Endometrial microvascular endothelial cells (primary cell): ENCODE data around the gene SH3PXD2A. TPM values are rescaled to one million over a fixed set of nuclear protein-coding genes. Genes with fewer than 3 reads are reported as not detected.

ENCODE experiments used
- in situ Hi-C: cut with HindIII; loops from 2 replicates; pipeline ENCODE4 v1.10.0; 2017; ENCODE audit warnings: low sequenced_read_pairs, low pct_unique_long_range_greater_than_20kb; ENCODE audit errors: inconsistent ontology term
- total RNA-seq: library from RNA; depleted of rRNA; stranded (reverse); fragments of >200 nt; gene quantifications from one replicate; pipeline ENCODE4 v1.2.3, GENCODE V29; 2015; ENCODE audit errors: inconsistent ontology term

SH3PXD2A gene
- total RNA-seq, 1 donor from 2014 or later = 7.6 TPM

DNA sequence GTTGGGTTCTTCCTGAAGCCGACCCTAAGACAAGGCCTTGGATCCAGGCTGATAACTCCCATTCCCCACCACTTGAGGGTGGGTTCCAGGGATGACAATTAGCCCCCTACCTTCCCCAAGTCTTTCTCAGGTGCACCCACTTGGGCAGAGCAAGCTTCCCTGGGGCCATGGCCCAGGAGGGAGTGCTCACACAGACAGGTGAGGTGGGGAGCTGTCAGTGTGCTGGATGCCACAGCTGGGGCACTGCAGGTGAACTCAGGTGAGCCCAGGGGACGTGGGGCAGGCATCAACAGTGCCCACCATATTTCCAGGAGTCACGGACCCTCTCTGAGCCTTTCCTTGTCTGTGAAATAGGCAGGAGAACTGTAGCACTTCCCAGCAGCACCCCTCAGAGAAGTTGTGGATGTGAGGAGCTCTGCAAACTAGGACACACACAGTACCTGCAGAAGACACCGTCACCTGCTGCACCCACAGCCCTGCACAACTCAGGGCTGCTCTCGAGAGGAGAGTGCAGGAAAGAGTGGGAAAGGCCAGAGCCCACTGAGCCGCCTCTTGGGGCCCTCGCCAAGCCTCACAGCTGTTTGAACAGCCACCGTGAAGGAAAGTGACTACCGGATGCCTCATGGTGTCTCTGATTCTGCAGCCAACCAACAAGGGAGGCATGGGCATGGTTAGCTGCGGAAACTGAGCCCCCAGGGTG, 17.9 kb downstream of the SH3PXD2A start:
- in situ Hi-C loops = no loop called here

DNA sequence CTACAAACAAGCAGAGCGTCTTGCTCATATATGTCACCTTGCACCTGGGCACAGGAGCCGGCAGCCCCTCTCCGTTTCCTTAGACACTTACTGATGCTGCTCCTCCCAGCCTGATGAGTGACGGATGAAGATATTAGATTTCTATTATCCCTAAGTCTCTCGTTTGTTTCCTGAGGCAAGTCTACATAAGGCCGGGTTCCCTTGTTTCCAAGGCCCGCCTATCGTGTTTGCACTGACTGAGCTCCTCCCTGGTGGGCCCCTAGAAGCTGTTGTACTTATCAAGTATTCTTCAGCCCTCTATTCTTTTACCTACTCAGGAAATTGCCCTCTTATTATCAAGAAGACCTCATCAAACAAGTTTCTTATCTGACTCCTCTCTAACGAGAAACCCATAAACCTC, 18.5 kb downstream of the SH3PXD2A start:
- in situ Hi-C loops = no loop called here

DNA sequence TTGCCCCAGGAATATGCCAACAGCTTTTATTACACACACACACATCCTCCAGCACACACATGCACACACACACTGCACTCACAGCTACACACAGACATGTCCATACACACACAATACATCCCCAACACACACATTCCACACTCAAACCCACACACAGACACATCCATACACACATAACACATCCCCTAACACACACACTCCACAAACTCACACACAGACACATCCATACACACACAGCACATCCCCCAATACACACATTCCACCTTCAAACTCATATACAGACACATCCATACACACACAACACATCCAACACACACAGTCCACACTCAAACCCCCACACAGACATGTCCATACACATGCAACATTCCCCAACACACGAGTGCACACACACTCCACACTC, 19.1 kb downstream of the SH3PXD2A start:
- in situ Hi-C loops = no loop called here

DNA sequence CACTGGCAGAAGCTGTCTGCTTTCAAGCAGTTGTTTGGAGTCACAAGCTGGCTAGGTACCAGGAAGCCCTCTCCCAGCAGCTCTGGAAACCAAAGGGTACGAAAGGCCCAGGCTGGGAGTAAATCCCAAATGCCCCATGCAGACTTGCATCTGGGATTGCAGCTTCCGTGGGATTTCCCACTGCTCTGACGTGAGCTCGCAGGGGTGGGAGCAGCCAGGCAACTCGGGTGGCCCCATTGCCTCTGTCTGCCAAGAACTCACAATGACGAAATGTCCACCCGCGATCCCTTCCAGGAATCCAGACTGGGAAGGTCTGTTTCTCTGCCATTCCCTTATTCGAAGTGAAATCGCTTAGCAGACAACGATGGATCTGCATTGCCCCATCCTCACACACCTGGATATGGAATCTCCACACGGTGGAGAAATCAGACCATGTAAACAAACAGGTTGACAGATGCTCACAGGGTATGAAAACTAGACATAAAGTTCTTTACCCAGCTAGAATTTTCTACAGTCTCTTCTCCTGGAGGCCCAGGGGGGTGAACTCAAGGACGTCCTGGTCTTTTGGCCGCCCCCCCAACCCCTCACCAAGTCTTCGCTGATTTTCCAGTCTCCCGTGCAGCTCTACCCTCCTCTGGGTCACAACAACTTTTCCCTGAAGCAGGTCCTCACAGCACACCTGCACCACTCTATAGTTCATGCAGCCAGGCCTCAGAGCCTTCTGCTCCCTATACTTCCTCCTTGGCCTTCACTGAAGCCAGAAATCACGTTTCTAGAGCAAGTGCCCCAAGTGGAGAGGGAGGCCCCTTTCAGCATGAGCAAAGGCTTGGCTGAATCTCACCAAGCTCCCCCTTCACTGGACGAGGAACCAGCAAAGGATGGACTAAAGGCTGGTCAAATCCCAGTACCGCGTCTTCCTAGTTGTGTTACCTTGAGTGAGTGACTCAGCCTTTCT, 20.0 kb downstream of the SH3PXD2A start:
- in situ Hi-C loops = no loop called here

DNA sequence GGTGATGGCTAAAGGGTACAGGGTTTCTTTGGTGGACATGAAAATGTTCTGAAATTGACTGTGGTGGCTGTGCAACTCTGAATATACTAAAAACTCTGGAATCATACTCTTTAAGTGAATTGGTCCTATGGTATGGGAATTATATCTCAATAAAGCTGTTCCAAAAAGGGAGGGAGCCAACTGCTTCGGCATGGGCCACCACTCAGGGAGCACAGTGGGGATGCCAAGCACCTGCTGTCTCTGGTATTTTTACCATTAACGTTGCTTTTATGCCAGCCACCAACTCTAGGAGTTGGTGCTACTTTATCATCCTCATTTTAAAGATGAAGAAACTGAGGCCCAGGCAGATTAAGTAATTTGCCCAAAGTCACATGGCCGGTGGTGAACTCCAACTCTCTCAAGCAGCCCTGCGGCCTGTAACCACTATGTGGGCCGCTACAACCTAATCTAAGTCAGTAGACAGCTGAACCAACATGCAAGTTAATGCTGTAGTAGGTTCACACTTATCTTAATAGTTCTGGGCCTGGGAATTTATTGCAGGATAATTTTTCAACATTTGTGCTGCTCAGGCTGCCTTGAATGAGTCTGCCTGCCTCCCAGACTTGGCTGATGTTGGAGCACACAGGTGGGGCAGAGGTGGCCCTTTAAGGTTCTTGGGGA, 20.8 kb downstream of the SH3PXD2A start:
- in situ Hi-C loops = no loop called here

DNA sequence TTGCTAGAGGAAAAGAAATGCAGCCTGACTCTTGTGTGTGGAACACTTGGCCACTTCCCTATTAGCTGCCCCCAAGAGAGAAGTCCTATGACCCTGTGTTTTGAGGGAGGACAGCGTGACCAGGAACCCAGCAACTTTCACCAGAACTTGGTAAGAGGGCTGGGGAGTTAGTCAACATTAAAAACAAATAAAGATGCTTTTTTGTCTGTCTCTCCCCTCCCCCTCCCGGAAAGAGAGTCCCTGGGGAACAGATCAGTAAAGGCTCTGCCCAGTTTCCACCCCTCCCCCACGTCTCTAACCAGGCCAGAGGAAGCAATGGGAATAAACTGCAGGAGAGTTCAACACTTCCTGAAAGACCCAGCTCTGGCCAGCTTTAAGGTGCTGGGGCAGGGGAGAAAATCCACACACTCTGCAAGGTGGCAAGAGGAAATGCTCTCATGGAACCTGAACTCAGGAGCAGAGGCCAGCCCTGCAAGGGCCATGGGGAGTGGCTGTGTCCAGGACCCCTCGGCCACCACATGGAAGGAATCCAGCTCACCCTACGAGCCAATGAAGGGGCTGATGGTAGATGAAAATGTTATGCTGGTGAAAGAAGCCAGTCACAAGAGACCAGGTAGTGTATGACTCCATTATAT, 21.5 kb downstream of the SH3PXD2A start:
- in situ Hi-C loops = no loop called here

DNA sequence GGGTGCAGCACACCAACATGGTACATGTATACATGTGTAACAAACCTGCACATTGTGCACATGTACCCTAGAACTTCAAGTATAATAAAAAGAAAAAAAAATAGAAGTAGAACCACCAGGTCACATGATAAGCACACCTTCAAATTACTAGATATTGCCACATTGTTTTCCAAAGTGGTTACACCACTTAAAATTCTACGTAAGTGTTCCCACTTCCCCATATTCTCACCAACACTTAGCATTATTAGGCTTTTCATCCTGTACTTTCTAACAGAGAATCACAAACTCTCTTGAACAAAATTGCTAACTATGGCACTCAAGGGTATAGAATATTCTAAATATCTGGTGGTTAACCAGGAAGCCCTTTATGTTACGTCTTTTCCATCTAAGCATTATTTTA, 22.6 kb downstream of the SH3PXD2A start:
- in situ Hi-C loops = no loop called here

DNA sequence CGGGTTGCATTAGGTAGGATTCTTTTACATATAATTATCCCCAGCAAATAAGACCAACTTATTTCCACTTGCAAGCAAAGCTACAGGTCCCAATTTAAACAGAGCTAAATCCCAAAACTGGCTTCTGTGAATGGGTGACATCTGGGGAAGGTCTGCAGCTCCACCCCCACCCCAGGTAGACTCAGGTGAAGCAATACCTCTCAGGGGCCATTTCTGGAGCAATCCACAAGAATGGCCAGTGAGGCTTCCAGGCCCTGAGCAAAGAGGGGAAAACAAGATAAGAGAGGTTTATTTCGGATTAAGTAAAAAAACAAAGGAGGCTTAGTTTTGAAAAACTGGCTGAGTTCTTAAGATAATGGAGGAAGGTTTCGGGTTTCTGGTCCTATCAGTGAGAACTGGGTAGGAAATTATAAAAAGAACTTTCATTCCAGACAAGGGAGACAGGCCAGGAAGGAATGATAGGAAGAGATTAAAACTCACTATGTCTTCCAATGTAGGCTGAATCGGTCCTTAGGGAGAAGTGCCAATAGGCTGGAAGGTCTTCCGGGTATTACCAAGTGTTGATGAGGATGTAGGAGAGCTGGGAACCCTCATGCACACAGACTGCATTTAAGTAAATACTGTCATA, 25.4 kb downstream of the SH3PXD2A start:
- in situ Hi-C loops = no loop called here

DNA sequence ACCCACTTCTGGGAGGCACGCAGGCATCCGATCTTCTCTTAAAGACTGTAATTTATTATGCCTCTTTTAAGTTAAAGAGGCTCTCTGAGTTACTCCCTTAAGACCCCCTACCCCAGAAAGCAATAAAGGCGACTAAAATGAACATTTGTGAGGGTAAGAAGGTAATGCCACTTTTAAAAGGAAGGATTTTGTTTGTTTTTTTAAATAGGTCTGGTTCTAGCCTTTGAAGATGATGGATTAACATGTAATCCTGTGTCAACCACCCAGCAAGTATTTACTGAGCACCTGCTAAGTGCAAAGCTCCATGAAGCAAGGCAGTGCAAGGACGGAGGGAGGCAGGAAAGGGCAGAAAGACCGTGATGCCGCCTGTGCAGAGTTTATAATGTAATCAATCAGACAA, 26.1 kb downstream of the SH3PXD2A start:
- in situ Hi-C loops = no loop called here

DNA sequence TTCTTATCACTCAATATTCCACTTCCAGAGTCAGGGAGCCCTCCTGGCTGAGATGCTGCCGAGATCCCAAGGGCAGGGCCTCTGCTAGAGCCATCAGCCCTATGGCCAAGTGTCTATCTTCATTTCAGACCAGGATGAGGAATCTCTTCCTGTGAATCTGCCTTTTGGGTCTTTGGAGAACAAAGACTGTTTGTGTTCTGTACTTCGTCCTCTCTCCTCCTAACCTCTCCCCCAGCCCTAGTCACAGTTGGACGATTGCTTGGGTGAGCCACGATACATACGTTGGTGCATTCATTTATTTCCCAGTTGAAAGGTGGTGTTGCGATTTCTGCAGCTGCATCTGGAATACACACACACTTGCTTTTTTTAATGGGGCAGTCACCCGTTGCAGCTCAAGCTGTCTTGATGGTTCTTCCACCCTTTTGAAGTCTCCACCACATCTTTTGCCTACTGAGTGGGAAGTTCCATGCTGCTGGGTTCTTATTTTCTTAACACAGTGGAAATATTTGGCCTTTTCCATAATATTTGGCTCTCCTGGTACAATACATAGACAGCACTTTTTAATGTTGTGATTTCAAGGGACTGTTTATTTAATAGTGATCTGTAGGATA, 26.7 kb downstream of the SH3PXD2A start:
- in situ Hi-C loops = no loop called here

GRCh38 chr10:103828107-103828506, 27.3 kb downstream of the SH3PXD2A start:
- in situ Hi-C loops = no loop called here

- in situ Hi-C loops = no loop called here
Measured at GRCh38 chr10:103826885-103827284, 28.5 kb downstream of the SH3PXD2A start.

GRCh38 chr10:103824281-103824680, 31.1 kb downstream of the SH3PXD2A start:
- in situ Hi-C loops = no loop called here

DNA sequence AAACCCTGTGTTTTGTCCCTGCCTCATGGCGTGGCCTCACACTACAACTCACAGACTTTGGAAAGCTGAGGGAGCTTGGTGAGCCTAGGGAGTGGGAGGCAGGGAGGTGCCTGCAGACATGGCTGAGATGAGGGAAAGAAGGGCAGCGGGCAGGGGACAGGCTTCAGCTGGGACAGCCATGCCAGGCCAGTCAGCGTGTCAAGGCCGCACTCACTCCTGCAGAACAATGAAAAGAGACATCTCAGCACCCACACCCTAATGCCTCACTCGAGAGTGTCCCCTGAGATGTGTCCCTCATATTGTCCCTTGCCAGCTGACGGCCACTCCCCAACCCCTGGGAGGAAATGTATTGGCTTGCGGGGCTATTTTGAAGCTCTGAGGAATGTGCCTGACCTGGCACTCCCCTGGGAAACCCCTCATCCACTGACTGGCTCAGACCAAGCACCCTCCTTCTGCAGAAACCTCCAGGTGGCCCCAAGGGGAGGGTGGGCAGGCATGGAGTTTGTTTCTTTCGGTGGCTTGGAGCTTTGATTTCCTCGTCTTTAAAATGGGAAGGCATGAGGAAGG, 31.6 kb downstream of the SH3PXD2A start:
- in situ Hi-C loops = no loop called here

- in situ Hi-C loops = no loop called here
Measured at GRCh38 chr10:103822800-103823199, 32.6 kb downstream of the SH3PXD2A start.

- in situ Hi-C loops = no loop called here
Measured at GRCh38 chr10:103822107-103822716, 33.2 kb downstream of the SH3PXD2A start.

GRCh38 chr10:103820101-103821062, 35.0 kb downstream of the SH3PXD2A start:
- in situ Hi-C loops = no loop called here
